GM12875 (cell line): ENCODE results near the gene LBX2.

Experiments
- H3K4me3 ChIP-seq: one replicate; pipeline ENCODE4 v1.5.1; 2011; ENCODE audit warnings: low read depth, low read length, control low read depth
- CTCF ChIP-seq: IDR thresholded peaks from 2 replicates; pipeline ENCODE4 v1.5.1; 2011; ENCODE audit warnings: low read depth, mild to moderate bottlenecking, control low read depth, inconsistent platforms, low read length, moderate library complexity, borderline replicate concordance; ENCODE audit not compliant: insufficient read depth

The LBX2 gene

GRCh38 chr2:74497777-74498499 lies 1.5 kb downstream of the LBX2 start:
- no peak for TF ChIP-seq CTCF
- H3K4me3 ChIP-seq, result peak overlapping the region; percentile 26

GRCh38 chr2:74496997-74497776 lies 2.2 kb downstream of the LBX2 start:
- no peak overlapping the region for H3K4me3 ChIP-seq
- no peak for TF ChIP-seq CTCF

- no peak overlapping the region for H3K4me3 ChIP-seq
- TF ChIP-seq CTCF, result no peak
These were observed 4.0 kb downstream of the LBX2 start for GRCh38 chr2:74495440-74495839.

GRCh38 chr2:74493546-74493945 lies 5.9 kb downstream of the LBX2 start:
- H3K4me3 ChIP-seq, result no peak overlapping the region
- no peak for TF ChIP-seq CTCF

- no peak for TF ChIP-seq CTCF
- H3K4me3 ChIP-seq, result no peak overlapping the region
These were observed 7.5 kb downstream of the LBX2 start for GRCh38 chr2:74491648-74492544.

GRCh38 chr2:74489906-74490305 lies 9.5 kb downstream of the LBX2 start:
- TF ChIP-seq CTCF, result no peak
- H3K4me3 ChIP-seq, result no peak overlapping the region
